Measurements from ENCODE around the gene KLLN.
"Not testable (repeated sequence)": the region's sequence is repeated elsewhere in the genome, so short reads cannot be mapped to it uniquely, and the experiment has no call there.

The KLLN gene

GRCh38 chr10:87841186-87841585, 22.1 kb downstream of the KLLN start:
- H3K4me3 ChIP-seq (replicated peaks; ENCODE audit: low read depth, low read length), result no peak overlapping the region
- TF ChIP-seq CTCF (IDR thresholded peaks at IDR 0.05; ENCODE audit: low read depth, low read length, missing control alignments), result no peak
- DNase-seq (ENCODE audit: extremely low read depth, low read depth), result no peak

GRCh38 chr10:87838650-87839049, 24.7 kb downstream of the KLLN start:
- TF ChIP-seq CTCF (IDR thresholded peaks at IDR 0.05; ENCODE audit: low read depth, low read length, missing control alignments), result no peak
- no peak for DNase-seq (ENCODE audit: extremely low read depth, low read depth)
- H3K4me3 ChIP-seq (replicated peaks; ENCODE audit: low read depth, low read length), result no peak overlapping the region

GRCh38 chr10:87837445-87837844, 25.9 kb downstream of the KLLN start:
- H3K4me3 ChIP-seq (replicated peaks; ENCODE audit: low read depth, low read length), result no peak overlapping the region
- TF ChIP-seq CTCF (IDR thresholded peaks at IDR 0.05; ENCODE audit: low read depth, low read length, missing control alignments), result no peak

GRCh38 chr10:87836098-87836497, 27.2 kb downstream of the KLLN start:
- H3K4me3 ChIP-seq (replicated peaks; ENCODE audit: low read depth, low read length), result no peak overlapping the region
- DNase-seq (ENCODE audit: extremely low read depth, low read depth), result no peak
- TF ChIP-seq CTCF (IDR thresholded peaks at IDR 0.05; ENCODE audit: low read depth, low read length, missing control alignments), result no peak

More at GRCh38 chr10:87837445-87837844, 25.9 kb downstream of the KLLN start:
- no peak for DNase-seq (ENCODE audit: extremely low read depth, low read depth)

GRCh38 chr10:87829986-87830729, 33.2 kb downstream of the KLLN start:
- DNase-seq (ENCODE audit: extremely low read depth, low read depth), result no peak
- no peak for TF ChIP-seq CTCF (IDR thresholded peaks at IDR 0.05; ENCODE audit: low read depth, low read length, missing control alignments)
- H3K4me3 ChIP-seq (replicated peaks; ENCODE audit: low read depth, low read length), result no peak overlapping the region

GRCh38 chr10:87829051-87829450, 34.3 kb downstream of the KLLN start:
- not testable (repeated sequence) for DNase-seq (ENCODE audit: extremely low read depth, low read depth); H3K4me3 ChIP-seq (replicated peaks; ENCODE audit: low read depth, low read length)

GRCh38 chr10:87827681-87828080, 35.7 kb downstream of the KLLN start:
- H3K4me3 ChIP-seq (replicated peaks; ENCODE audit: low read depth, low read length), result no peak overlapping the region
- no peak for DNase-seq (ENCODE audit: extremely low read depth, low read depth)

More at GRCh38 chr10:87827681-87828080, 35.7 kb downstream of the KLLN start:
- TF ChIP-seq CTCF (IDR thresholded peaks at IDR 0.05; ENCODE audit: low read depth, low read length, missing control alignments), result no peak
